ENCODE measurements around the gene SLC29A3.

Gene SLC29A3

DNA sequence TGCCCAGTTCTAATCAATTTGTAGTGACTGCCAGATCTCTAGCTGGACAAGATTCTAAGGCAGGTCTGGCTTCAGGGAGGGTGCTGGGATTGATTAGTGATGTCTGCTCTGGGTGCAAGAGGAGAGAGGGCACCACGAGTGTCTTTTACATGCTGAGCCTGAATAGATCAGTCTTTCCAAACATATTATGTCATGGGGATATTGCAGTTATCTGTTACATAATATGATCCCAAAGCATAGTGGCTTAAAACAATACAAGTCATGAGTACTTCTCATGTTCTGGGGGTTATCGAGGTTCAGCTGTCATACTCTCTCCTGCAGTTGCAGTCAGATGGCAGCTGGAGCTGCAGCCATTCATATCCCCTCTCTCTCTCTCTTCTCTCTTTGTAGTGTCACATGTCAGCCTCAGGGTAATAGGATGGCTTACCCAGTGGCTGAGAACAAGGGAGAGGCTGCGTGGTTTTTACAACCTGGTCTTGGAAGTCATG lies 26.0 kb downstream of the SLC29A3 start:
- Histone ChIP-seq H3K4me2 (ENCODE audit: low read length) (no peak overlapping the region), H3K27me3 (ENCODE audit: control insufficient read depth, insufficient read depth, low read length) (no peaks in the 10 kb centered on the region), H3K9me3 (ENCODE audit: control insufficient read depth, low read length) (no peaks in the 10 kb centered on the region), H3K4me1 (no peaks in the 10 kb centered on the region), H2AFZ (no peak overlapping the region), H3K9ac (no peak overlapping the region), H3K27ac (no peak overlapping the region), H3K4me3 (ENCODE audit: low read depth, low read length) (no peak overlapping the region), H3K36me3 (ENCODE audit: control insufficient read depth, insufficient read depth, low read length) (no peaks in the 10 kb centered on the region), H3K79me2 (no peaks in the 10 kb centered on the region)
- TF ChIP-seq, protein P1, sequence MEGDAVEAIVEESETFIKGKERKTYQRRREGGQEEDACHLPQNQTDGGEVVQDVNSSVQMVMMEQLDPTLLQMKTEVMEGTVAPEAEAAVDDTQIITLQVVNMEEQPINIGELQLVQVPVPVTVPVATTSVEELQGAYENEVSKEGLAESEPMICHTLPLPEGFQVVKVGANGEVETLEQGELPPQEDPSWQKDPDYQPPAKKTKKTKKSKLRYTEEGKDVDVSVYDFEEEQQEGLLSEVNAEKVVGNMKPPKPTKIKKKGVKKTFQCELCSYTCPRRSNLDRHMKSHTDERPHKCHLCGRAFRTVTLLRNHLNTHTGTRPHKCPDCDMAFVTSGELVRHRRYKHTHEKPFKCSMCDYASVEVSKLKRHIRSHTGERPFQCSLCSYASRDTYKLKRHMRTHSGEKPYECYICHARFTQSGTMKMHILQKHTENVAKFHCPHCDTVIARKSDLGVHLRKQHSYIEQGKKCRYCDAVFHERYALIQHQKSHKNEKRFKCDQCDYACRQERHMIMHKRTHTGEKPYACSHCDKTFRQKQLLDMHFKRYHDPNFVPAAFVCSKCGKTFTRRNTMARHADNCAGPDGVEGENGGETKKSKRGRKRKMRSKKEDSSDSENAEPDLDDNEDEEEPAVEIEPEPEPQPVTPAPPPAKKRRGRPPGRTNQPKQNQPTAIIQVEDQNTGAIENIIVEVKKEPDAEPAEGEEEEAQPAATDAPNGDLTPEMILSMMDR (IDR thresholded peaks at IDR 0.05) = no peak

DNA sequence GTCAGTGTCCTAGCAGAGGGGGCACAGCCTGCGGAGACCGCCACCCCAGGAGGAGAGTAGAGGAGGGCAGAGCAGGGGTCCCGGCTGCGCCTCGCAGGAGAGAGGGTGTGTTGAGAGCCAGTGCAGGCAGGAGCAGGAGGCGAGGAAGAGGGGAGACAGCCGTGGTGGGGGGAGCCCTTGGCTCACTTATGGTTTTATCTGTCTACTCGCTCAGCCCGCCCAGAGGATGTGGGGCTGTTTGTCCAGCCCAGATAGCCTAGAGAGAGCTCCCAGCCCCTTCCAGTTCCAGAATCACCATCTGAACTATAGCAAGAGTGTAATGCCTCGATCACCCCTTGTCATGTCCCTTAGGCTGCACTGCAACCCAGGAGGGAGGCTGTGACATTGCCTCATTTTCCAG lies 26.6 kb downstream of the SLC29A3 start:
- H3K4me3 ChIP-seq (ENCODE audit: low read depth, low read length) = no peak overlapping the region
- H3K9me3 ChIP-seq (ENCODE audit: control insufficient read depth, low read length) = no peaks in the 10 kb centered on the region
- H3K27ac ChIP-seq = no peak overlapping the region
- H3K9ac ChIP-seq = no peak overlapping the region
- no peak overlapping the region for H3K4me2 ChIP-seq (ENCODE audit: low read length)
- no peak overlapping the region for H2AFZ ChIP-seq
- no peaks in the 10 kb centered on the region for H3K79me2 ChIP-seq
- no peaks in the 10 kb centered on the region for H3K27me3 ChIP-seq (ENCODE audit: control insufficient read depth, insufficient read depth, low read length)
- TF ChIP-seq, protein P1 (IDR thresholded peaks at IDR 0.05) = no peak
- no peaks in the 10 kb centered on the region for H3K4me1 ChIP-seq
- H3K36me3 ChIP-seq (ENCODE audit: control insufficient read depth, insufficient read depth, low read length) = no peaks in the 10 kb centered on the region

DNA sequence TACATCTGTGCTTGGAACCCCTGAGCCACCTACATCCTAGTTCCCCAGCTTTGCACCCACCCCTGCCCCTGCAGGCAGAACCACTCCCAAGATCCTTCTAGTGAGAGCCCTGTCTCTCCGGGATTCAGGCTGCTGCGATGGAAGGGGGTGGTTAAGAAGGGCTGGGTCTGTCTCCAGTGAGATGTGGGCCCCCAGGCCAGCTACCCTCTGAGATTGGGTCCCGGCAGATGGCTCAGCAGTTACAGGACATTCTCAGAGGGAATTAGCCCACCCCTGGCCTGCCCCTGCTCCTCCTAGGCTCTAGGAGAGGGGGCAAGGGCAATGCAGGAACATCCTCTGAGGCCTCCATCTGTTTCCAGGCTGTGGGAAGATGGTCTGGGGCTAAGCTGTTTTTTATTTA lies 27.7 kb downstream of the SLC29A3 start:
- Histone ChIP-seq H3K4me3 (ENCODE audit: low read depth, low read length) (no peak overlapping the region), H3K4me1 (no peaks in the 10 kb centered on the region), H3K9me3 (ENCODE audit: control insufficient read depth, low read length) (no peaks in the 10 kb centered on the region), H3K9ac (no peak overlapping the region), H2AFZ (no peak overlapping the region), H3K36me3 (ENCODE audit: control insufficient read depth, insufficient read depth, low read length) (no peaks in the 10 kb centered on the region), H3K27me3 (ENCODE audit: control insufficient read depth, insufficient read depth, low read length) (no peaks in the 10 kb centered on the region), H3K4me2 (ENCODE audit: low read length) (no peak overlapping the region), H3K27ac (no peak overlapping the region), H3K79me2 (no peaks in the 10 kb centered on the region)
- TF ChIP-seq, protein P1 (IDR thresholded peaks at IDR 0.05) = no peak

DNA sequence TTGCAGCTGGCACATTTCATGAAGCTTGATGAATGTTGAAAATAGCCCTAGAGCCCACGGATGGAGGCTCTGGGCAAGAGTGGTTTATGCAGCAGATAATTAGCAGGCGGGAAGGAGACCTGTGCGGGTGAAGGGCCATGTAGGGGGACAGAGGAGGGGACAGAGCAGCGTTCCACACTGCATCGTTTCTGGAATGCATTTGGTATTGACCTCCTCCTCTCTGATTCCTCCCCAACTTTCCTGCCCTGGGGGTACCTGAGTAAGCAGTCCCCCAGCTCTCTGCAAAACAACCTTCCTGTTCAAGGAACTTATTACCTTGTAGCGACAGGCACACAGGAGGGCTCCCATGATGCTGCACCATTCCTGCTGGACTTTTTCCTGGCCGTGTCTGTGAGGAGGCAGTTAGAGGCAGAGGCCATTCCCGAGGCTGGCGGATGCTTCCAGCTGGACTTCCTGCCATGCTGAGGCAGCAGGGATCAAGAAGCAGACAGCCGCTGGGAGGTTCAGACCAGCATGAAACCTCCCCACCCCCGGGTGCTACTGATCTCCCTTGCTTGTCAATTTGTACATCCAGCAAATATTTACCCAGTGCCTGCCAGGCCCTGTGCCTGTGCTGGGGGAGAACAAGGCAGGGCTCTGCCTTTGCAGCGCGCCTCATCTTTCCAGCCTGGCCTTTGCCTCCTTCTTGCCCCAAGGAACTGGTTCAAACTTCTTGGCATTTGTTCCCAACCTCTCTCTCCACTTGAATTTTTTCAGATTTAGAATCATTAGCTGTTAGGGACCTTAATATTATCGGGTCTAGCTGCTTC lies 28.7 kb downstream of the SLC29A3 start:
- H3K4me3 ChIP-seq (ENCODE audit: low read depth, low read length) = no peak overlapping the region
- H3K9me3 ChIP-seq (ENCODE audit: control insufficient read depth, low read length) = no peaks in the 10 kb centered on the region
- H3K27me3 ChIP-seq (ENCODE audit: control insufficient read depth, insufficient read depth, low read length) = no peaks in the 10 kb centered on the region
- H3K36me3 ChIP-seq (ENCODE audit: control insufficient read depth, insufficient read depth, low read length) = no peaks in the 10 kb centered on the region
- no peak overlapping the region for H3K4me2 ChIP-seq (ENCODE audit: low read length)
- no peaks in the 10 kb centered on the region for H3K79me2 ChIP-seq
- H3K9ac ChIP-seq = no peak overlapping the region
- H3K4me1 ChIP-seq = no peaks in the 10 kb centered on the region
- no peak overlapping the region for H2AFZ ChIP-seq
- H3K27ac ChIP-seq = no peak overlapping the region
- TF ChIP-seq, protein P1 (IDR thresholded peaks at IDR 0.05) = no peak

DNA sequence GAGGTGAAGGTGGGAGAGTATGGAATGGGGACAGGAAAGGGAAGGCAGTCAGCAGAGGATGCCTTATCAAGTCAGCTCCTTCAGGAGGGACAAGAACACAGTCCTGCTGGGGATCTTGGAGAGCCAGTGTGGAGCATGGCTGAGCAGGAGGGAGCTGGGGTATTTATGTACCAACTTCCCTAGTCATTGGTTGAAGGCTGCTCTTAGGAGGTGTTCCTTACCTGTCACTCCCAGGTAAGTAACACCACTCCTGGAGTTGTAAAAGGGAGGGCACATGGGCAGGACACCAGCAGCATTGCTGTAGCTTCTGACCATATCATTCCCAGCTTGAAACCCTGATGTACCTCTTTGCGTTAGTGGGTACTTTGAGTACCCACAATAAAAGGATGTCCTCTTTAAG lies 29.8 kb downstream of the SLC29A3 start:
- H3K79me2 ChIP-seq = no peaks in the 10 kb centered on the region
- no peaks in the 10 kb centered on the region for H3K9me3 ChIP-seq (ENCODE audit: control insufficient read depth, low read length)
- H2AFZ ChIP-seq = no peak overlapping the region
- no peak overlapping the region for H3K9ac ChIP-seq
- no peaks in the 10 kb centered on the region for H3K4me1 ChIP-seq
- H3K4me2 ChIP-seq (ENCODE audit: low read length) = no peak overlapping the region
- H3K4me3 ChIP-seq (ENCODE audit: low read depth, low read length) = no peak overlapping the region
- no peaks in the 10 kb centered on the region for H3K27me3 ChIP-seq (ENCODE audit: control insufficient read depth, insufficient read depth, low read length)
- H3K36me3 ChIP-seq (ENCODE audit: control insufficient read depth, insufficient read depth, low read length) = no peaks in the 10 kb centered on the region
- H3K27ac ChIP-seq = no peak overlapping the region
- TF ChIP-seq, protein P1 (IDR thresholded peaks at IDR 0.05) = no peak
